ENCODE results near the gene EXOSC7.

Gene EXOSC7

GRCh38 chr3:45056608-45057301 is 80.7 kb downstream of the EXOSC7 start:
- no peak for DNase-seq

DNA sequence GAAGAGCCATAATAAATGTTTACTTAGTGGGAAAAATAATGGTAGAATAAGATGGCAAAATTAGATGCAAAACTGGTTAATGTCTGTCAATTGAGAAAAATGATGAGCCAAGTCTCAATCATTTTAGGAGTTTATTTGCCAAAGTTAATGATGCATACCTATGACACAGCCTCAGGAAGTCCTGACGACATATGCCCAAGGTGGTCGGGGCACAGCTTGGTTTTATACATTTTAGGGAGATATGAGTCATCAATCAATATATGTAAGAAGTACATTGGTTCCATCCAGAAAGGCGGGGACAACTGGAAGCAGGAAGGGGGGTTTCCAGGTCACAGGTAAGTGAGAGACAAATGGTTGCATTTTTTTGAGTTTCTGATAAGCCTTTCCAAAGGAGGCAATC is 81.5 kb downstream of the EXOSC7 start:
- DNase-seq, result no peak

DNA sequence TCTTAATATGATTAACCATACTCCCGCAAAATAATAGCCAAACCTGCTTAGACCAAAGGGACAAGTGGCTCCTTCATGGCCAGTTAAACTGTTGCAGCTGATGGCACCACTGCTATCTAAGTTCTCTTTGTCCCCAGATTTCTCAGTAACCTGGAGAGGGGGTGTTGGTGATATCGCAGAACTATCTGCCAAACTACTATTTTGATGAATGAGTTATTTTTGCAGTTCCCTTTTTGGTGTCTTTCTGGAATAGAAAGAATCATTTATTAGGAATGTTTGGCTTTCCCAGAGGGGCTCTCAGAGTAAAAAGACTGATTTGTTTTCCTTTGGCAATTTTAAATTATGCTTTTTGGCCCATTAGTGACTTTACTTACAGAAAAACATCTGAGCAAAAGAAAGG is 83.1 kb downstream of the EXOSC7 start:
- DNase-seq, result no peak

GRCh38 chr3:45060165-45060892 is 84.3 kb downstream of the EXOSC7 start:
- DNase-seq, result no peak
